Measurements from ENCODE around the gene HPD.

Gene HPD

DNA sequence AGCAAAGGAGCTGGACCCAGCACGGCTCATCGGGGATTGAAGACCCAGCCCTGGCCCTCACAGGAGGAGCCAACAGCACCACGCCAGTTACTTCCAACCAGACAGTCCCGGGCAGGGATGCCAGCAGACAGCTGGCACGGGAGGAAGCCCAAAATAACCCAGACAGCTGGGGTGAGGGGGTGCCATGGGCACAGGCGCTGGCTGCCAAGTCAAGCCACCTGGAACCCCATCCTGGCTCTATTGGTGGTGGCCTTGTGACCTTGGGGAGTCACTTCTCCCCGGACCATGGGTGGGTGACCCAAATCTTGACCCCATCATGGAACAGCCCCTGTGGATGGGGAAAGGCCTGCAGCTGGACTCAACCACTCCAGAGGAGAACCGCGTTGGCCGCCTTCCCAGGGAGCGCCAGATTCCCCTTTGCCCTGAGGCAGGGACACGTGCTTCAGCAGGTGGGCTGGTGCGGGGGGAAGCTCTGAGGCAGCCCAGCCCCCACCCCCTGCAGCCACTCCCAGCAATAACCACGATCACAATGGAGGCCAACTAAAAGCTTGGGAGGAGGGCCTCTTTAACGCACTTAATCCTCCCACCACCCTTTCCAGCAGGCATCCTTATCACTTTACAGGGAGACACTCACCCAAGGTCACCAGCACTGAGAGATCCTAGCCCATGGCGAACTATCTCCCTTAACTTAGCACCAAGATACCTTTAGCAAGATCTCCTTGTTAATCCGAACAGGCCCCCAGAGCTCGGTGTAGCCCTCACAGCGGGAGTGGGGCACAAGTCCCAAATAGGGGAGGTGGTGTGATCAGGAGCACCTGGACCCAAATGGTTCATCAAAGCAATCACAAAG is 60.5 kb downstream of the HPD start:
- Histone ChIP-seq H3K4me3 (ENCODE audit: low read depth, low read length) (peak overlapping the region; percentile 86), H3K27ac (ENCODE audit: low read depth, low read length) (no peak overlapping the region), H3K27me3 (ENCODE audit: insufficient read depth, low read length) (no peaks in the 10 kb centered on the region), H3K79me2 (ENCODE audit: control insufficient read depth, insufficient read depth, low read length, unreplicated experiment) (peaks cover 51% of the 10 kb centered on the region), H3K36me3 (ENCODE audit: insufficient read depth, low read length) (no peaks in the 10 kb centered on the region; the same call in 1 of the 2 replicates), H2AFZ (ENCODE audit: low read length, unreplicated experiment) (no peak overlapping the region), H3K4me1 (ENCODE audit: control insufficient read depth, insufficient read depth, low read length, unreplicated experiment) (peaks cover 31% of the 10 kb centered on the region)

- Histone ChIP-seq H3K79me2 (ENCODE audit: control insufficient read depth, insufficient read depth, low read length, unreplicated experiment) (peaks cover 44% of the 10 kb centered on the region), H3K27ac (ENCODE audit: low read depth, low read length) (peak overlapping the region; percentile 22; the same call in 1 of the 2 replicates), H3K4me1 (ENCODE audit: control insufficient read depth, insufficient read depth, low read length, unreplicated experiment) (peaks cover 31% of the 10 kb centered on the region), H3K27me3 (ENCODE audit: insufficient read depth, low read length) (no peaks in the 10 kb centered on the region), H3K4me3 (ENCODE audit: low read depth, low read length) (peak overlapping the region; percentile 86), H3K36me3 (ENCODE audit: insufficient read depth, low read length) (no peaks in the 10 kb centered on the region; the same call in 1 of the 2 replicates), H2AFZ (ENCODE audit: low read length, unreplicated experiment) (no peak overlapping the region)
Observed at GRCh38 chr12:121796855-121797751, 61.6 kb downstream of the HPD start.

GRCh38 chr12:121795034-121795968 is 63.4 kb downstream of the HPD start:
- peaks cover 29% of the 10 kb centered on the region for H3K79me2 ChIP-seq (ENCODE audit: control insufficient read depth, insufficient read depth, low read length, unreplicated experiment)
- peaks cover 31% of the 10 kb centered on the region for H3K4me1 ChIP-seq (ENCODE audit: control insufficient read depth, insufficient read depth, low read length, unreplicated experiment)
- no peak overlapping the region for H2AFZ ChIP-seq (ENCODE audit: low read length, unreplicated experiment)
- no peaks in the 10 kb centered on the region for H3K27me3 ChIP-seq (ENCODE audit: insufficient read depth, low read length)
- H3K36me3 ChIP-seq (ENCODE audit: insufficient read depth, low read length), result no peaks in the 10 kb centered on the region; the same call in 1 of the 2 replicates
- peak overlapping the region; percentile 33 for H3K27ac ChIP-seq (ENCODE audit: low read depth, low read length)
- H3K4me3 ChIP-seq (ENCODE audit: low read depth, low read length), result peak overlapping the region; percentile 87

DNA sequence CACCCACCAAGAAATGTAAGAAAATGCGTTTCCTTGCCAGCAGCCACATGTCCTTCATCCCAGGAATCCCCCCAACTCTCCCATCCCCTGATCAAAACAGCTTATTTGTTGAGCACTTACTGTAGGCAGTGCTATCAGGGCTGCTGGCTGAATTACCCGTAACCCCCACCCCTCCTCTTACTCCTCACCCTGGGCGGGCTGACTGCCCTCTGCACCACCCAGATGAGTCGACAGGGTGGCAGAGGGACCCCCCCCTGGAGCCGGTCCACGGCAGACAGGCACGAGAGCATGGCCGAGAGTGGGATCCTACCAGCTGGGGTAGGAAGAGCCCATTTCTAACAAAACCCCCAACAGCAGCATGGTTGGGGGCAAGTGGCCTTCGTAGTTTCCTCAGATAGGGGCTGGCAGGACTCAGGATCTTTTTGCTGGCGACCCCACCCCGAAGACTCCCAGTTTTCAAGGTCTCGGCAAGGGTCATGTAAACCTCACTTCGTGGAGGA is 64.1 kb downstream of the HPD start:
- H3K36me3 ChIP-seq (ENCODE audit: insufficient read depth, low read length), result no peaks in the 10 kb centered on the region; the same call in 1 of the 2 replicates
- peak overlapping the region; percentile 87 for H3K4me3 ChIP-seq (ENCODE audit: low read depth, low read length)
- H3K79me2 ChIP-seq (ENCODE audit: control insufficient read depth, insufficient read depth, low read length, unreplicated experiment), result peaks cover 29% of the 10 kb centered on the region
- no peaks in the 10 kb centered on the region for H3K27me3 ChIP-seq (ENCODE audit: insufficient read depth, low read length)
- peaks cover 31% of the 10 kb centered on the region for H3K4me1 ChIP-seq (ENCODE audit: control insufficient read depth, insufficient read depth, low read length, unreplicated experiment)
- no peak overlapping the region for H2AFZ ChIP-seq (ENCODE audit: low read length, unreplicated experiment)
- peak overlapping the region; percentile 33 for H3K27ac ChIP-seq (ENCODE audit: low read depth, low read length)

- Histone ChIP-seq H3K36me3 (ENCODE audit: insufficient read depth, low read length) (no peaks in the 10 kb centered on the region; the same call in 1 of the 2 replicates), H3K27ac (ENCODE audit: low read depth, low read length) (peak overlapping the region; percentile 33), H3K79me2 (ENCODE audit: control insufficient read depth, insufficient read depth, low read length, unreplicated experiment) (peaks cover 25% of the 10 kb centered on the region), H2AFZ (ENCODE audit: low read length, unreplicated experiment) (peak overlapping the region; percentile 63), H3K4me3 (ENCODE audit: low read depth, low read length) (peak overlapping the region; percentile 87), H3K4me1 (ENCODE audit: control insufficient read depth, insufficient read depth, low read length, unreplicated experiment) (peaks cover 27% of the 10 kb centered on the region), H3K27me3 (ENCODE audit: insufficient read depth, low read length) (no peaks in the 10 kb centered on the region)
Observed at GRCh38 chr12:121793838-121794533, 64.7 kb downstream of the HPD start.

DNA sequence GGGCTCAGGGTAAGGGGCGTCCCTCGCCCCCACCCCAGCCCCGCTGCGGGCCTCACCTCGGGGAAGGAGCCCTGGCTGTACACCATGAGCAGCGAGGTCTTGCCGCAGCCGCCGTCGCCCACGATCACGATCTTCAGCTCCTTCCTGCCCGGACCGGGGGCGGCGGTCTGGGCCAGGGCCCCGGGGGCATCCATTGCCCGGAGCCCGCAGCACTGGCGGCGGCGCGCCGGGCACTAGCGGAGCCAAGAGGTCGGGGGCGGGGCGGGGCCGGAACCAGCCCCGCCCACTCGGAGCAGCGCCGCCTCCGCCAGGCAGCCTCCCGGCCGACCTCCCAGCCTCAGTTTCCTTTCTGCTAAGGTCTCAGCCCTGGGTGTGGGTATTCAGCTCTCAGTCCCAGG is 65.2 kb downstream of the HPD start, which contains the start of gene RHOF:
RHOF (minus strand) TSS at position 249 of the 398 bp plus-strand sequence; CDS start at position 194, 55 bp downstream.
- H3K79me2 ChIP-seq (ENCODE audit: control insufficient read depth, insufficient read depth, low read length, unreplicated experiment), result peaks cover 20% of the 10 kb centered on the region
- H3K4me1 ChIP-seq (ENCODE audit: control insufficient read depth, insufficient read depth, low read length, unreplicated experiment), result peaks cover 21% of the 10 kb centered on the region
- H2AFZ ChIP-seq (ENCODE audit: low read length, unreplicated experiment), result peak within 1 kb of the TSS; percentile 63
- peak within 1 kb of the TSS; percentile 87 for H3K4me3 ChIP-seq (ENCODE audit: low read depth, low read length)
- peak within 1 kb of the TSS; percentile 33 for H3K27ac ChIP-seq (ENCODE audit: low read depth, low read length)
- no peaks in the 10 kb centered on the region; the same call in 1 of the 2 replicates for H3K36me3 ChIP-seq (ENCODE audit: insufficient read depth, low read length)
- H3K27me3 ChIP-seq (ENCODE audit: insufficient read depth, low read length), result no peaks in the 10 kb centered on the region

DNA sequence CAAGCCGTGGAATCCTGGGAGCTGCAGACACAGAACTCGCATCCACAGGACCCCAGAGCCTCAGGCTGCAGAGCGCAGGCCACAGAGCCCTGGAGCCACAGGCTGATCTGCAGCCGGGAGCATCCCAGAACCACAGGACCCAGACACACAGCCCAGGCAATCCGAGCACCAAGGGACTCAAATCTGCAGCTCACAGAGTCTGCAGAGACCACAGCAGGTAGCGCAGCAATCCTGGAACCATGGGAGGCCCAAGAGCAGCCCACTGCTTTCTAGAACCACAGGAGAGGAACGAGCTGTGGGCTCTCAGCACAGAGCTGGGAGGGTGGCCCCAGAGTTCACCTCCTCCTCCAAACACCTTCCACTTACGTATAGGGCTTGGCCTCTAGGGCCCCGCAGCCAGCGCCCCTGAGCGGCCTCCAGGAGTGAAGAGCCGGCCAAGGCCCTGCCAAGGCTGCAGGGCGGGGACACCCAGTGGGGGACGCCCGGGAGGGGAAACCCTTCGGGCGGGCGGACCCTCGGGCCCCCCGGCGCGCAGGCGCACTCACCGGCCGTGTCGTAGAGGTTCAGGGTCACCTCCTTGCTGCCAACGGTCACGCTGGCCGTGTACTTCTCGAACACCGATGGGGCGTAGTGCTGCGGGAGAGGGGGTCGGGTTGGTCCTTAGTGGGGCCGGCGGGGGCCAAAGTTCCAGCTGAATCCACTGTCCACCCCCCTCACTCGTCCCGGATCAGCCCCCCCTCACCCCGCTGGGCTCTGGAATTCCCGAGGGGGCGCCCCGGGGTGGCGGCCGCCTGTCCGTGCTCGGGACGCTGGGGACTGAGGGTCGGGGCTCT is 65.8 kb downstream of the HPD start:
- H3K4me3 ChIP-seq (ENCODE audit: low read depth, low read length), result peak overlapping the region; percentile 87
- H3K79me2 ChIP-seq (ENCODE audit: control insufficient read depth, insufficient read depth, low read length, unreplicated experiment), result peaks cover 14% of the 10 kb centered on the region
- no peaks in the 10 kb centered on the region for H3K27me3 ChIP-seq (ENCODE audit: insufficient read depth, low read length)
- no peaks in the 10 kb centered on the region for H3K36me3 ChIP-seq (ENCODE audit: insufficient read depth, low read length)
- H3K27ac ChIP-seq (ENCODE audit: low read depth, low read length), result no peak overlapping the region
- no peak overlapping the region for H2AFZ ChIP-seq (ENCODE audit: low read length, unreplicated experiment)
- peaks cover 15% of the 10 kb centered on the region for H3K4me1 ChIP-seq (ENCODE audit: control insufficient read depth, insufficient read depth, low read length, unreplicated experiment)

DNA sequence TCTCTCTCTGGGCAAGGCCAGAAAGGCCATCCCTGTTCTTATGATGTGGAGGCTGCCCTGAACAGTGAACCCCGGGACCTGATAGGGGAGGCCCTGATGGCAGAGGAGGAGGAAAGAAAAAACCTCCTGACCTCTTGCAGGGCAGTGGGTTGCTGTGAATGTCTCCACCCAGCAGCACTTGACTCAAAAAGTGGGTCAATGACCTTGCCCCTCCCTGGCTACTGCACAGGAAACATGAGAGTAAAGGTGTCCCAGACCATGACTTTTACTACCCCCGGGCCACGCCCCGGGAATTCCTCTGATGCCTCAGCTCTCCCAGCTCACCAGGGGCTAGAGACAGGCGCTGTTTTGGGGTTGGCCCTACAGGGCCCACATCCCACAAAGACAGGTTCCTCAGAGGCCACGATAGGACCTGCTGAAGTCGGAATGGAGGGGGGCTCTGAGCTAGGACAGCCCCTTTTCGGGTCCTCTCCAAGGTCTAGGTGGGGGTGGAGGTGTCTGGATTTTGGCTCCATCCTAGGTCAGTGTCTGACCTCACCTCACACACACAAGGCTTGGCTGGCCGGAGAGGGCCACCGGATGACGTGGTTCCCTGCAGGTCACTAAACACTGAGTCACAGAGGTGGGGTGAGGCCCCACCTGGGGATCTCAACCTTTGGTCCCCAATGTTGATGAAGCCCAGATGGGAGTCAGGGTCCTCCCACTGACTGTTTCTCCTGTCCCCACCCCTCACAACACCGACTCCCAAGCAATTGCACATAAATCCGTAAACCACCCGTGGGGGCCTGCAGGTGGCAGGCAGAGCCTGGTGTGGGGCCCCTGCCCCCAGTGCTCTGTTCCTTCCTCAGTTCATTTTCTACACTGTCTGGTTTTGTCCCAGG is 66.7 kb downstream of the HPD start:
- Histone ChIP-seq H3K27me3 (ENCODE audit: insufficient read depth, low read length) (no peaks in the 10 kb centered on the region), H3K4me1 (ENCODE audit: control insufficient read depth, insufficient read depth, low read length, unreplicated experiment) (peaks cover 12% of the 10 kb centered on the region), H3K27ac (ENCODE audit: low read depth, low read length) (no peak overlapping the region), H3K36me3 (ENCODE audit: insufficient read depth, low read length) (no peaks in the 10 kb centered on the region), H3K79me2 (ENCODE audit: control insufficient read depth, insufficient read depth, low read length, unreplicated experiment) (peaks cover 8% of the 10 kb centered on the region), H3K4me3 (ENCODE audit: low read depth, low read length) (no peak overlapping the region), H2AFZ (ENCODE audit: low read length, unreplicated experiment) (no peak overlapping the region)
